H1 (cell line): ENCODE results near the gene BAZ1B. TPM values are rescaled to one million over a fixed set of nuclear protein-coding genes. Genes with fewer than 3 reads are reported as not detected.

Experiments used
- CTCF ChIA-PET: fragments of 300-600 bp; sonication (Branson Sonifier 250); formaldehyde crosslinking; loops from one replicate; lab custom pipeline; 2021; ENCODE audit not compliant: partially characterized antibody; lab: Charles Lee
- POLR2A ChIA-PET: fragments of 300-600 bp; sonication (Branson Sonifier 250); formaldehyde crosslinking; loops from one replicate; lab custom pipeline; 2021; ENCODE audit warnings: inconsistent platforms; ENCODE audit not compliant: partially characterized antibody; lab: Charles Lee
- DNase-seq, 2 experiments: peaks; one replicate each; pipeline versions ENCODE4 v3.0.0 to v3.0.0-alpha.2; 2010 to 2022; ENCODE audit warnings: low spot score in 2 of 2, low read depth in 1 of 2, mixed read lengths in 1 of 2
- FAIRE-seq: peaks from 2 replicates; lab custom pipeline; 2011; peaks lifted over from hg19 to GRCh38; lab: Jason Lieb, UNC
- H2AFZ ChIP-seq: 2 replicates; pipeline ENCODE4 v1.8.1; 2012; ENCODE audit warnings: low read length, inconsistent platforms
- H2AK5ac ChIP-seq: 2 replicates; pipeline ENCODE4 v1.6.1; 2013; ENCODE audit warnings: low read depth, low read length
- H2BK120ac ChIP-seq: replicated peaks from 2 replicates; pipeline ENCODE3; 2013; ENCODE audit warnings: low read depth, low read length, inconsistent platforms
- H2BK12ac ChIP-seq: 2 replicates; pipeline ENCODE4 v1.6.1; 2013; ENCODE audit warnings: low read depth, low read length
- H2BK15ac ChIP-seq: 2 replicates; pipeline ENCODE4 v1.6.1; 2013; ENCODE audit warnings: low read length
- H2BK20ac ChIP-seq: 2 replicates; pipeline ENCODE4 v1.6.1; 2013; ENCODE audit warnings: low read length
- H2BK5ac ChIP-seq: 2 replicates; pipeline ENCODE4 v1.6.1; 2013; ENCODE audit warnings: low read depth, low read length
- H3K14ac ChIP-seq: 2 replicates; pipeline ENCODE4 v1.6.1; 2013; ENCODE audit warnings: inconsistent platforms; ENCODE audit not compliant: insufficient read length
- H3K18ac ChIP-seq: 2 replicates; pipeline ENCODE4 v1.6.1; 2013; ENCODE audit warnings: low read length; ENCODE audit errors: extremely low read depth
- H3K23ac ChIP-seq: 2 replicates; pipeline ENCODE4 v1.6.1; 2013; ENCODE audit warnings: inconsistent platforms; ENCODE audit not compliant: insufficient read length
- H3K23me2 ChIP-seq: 2 replicates; pipeline ENCODE4 v1.6.1; 2013; ENCODE audit warnings: low read depth, low read length
- H3K27ac ChIP-seq: 2 replicates; pipeline ENCODE4 v1.6.1; 2011; ENCODE audit warnings: low read depth, low read length, inconsistent platforms
- H3K27me3 ChIP-seq, 4 experiments: replicated peaks in 1 of 4; 1 replicate in 1 of 4; 2 replicates in 3 of 4; pipeline versions ENCODE4 v1.6.1 to v1.8.1; 2011 to 2013; ENCODE audit warnings: low read length in 3 of 4, mild to moderate bottlenecking in 3 of 4, inconsistent platforms in 2 of 4, mixed read lengths in 2 of 4, moderate library complexity in 1 of 4; ENCODE audit not compliant: control insufficient read depth in 3 of 4, insufficient read depth in 3 of 4; ENCODE audit errors: extremely low read depth in 1 of 4
- H3K36me3 ChIP-seq, 4 experiments: 2 replicates each; pipeline versions ENCODE4 v1.6.1 to v1.8.1; 2011 to 2013; ENCODE audit warnings: mild to moderate bottlenecking in 4 of 4, low read length in 3 of 4, moderate library complexity in 2 of 4, control low read depth in 1 of 4, inconsistent platforms in 1 of 4; ENCODE audit not compliant: insufficient read depth in 4 of 4, control insufficient read depth in 2 of 4
- H3K4ac ChIP-seq: replicated peaks from 2 replicates; pipeline ENCODE3; 2013; ENCODE audit warnings: low read length, low read depth, mixed read lengths, inconsistent platforms; ENCODE audit not compliant: insufficient read length
- H3K4me1 ChIP-seq, 4 experiments: replicated peaks in 1 of 4; 1 replicate in 1 of 4; 2 replicates in 3 of 4; pipeline versions ENCODE4 v1.6.1 to v1.8.1; 2011 to 2013; ENCODE audit warnings: low read length in 3 of 4, inconsistent platforms in 2 of 4, mixed read lengths in 1 of 4; ENCODE audit not compliant: insufficient read depth in 4 of 4, control insufficient read depth in 3 of 4
- H3K4me2 ChIP-seq, 2 experiments: 2 replicates each; pipeline versions ENCODE4 v1.6.1 to v1.8.1; 2011 to 2013; ENCODE audit warnings: low read depth in 2 of 2, low read length in 2 of 2, control low read depth in 1 of 2, inconsistent platforms in 1 of 2, mild to moderate bottlenecking in 1 of 2; ENCODE audit not compliant: insufficient read depth in 1 of 2
- H3K4me3 ChIP-seq, 4 experiments: fragments of 200-600, 300-600 bp in 1 of 4; sonication (generic), shearing (Covaris generic), sonication (Bioruptor Twin) in 1 of 4; 2 replicates each; pipeline versions ENCODE4 v1.5.1 to v1.8.1; 2011 to 2016; ENCODE audit warnings: low read length in 4 of 4, low read depth in 3 of 4, control low read depth in 2 of 4, inconsistent platforms in 2 of 4, mild to moderate bottlenecking in 2 of 4, mixed read lengths in 1 of 4, moderate library complexity in 1 of 4; ENCODE audit not compliant: insufficient read depth in 2 of 4; ENCODE audit errors: extremely low read depth in 1 of 4
- H3K56ac ChIP-seq: replicated peaks from 2 replicates; pipeline ENCODE3; 2013; ENCODE audit warnings: low read depth, mild to moderate bottlenecking, mixed read lengths, low read length, inconsistent platforms; ENCODE audit not compliant: insufficient read length
- H3K79me1 ChIP-seq: 2 replicates; pipeline ENCODE4 v1.6.1; 2013; ENCODE audit warnings: low read depth, low read length, control low read depth
- H3K79me2 ChIP-seq, 2 experiments: 2 replicates each; pipeline versions ENCODE4 v1.6.1 to v1.8.1; 2012 to 2013; ENCODE audit warnings: low read length in 2 of 2, mild to moderate bottlenecking in 2 of 2, inconsistent platforms in 1 of 2; ENCODE audit not compliant: insufficient read depth in 2 of 2, control insufficient read depth in 1 of 2
- H3K9ac ChIP-seq, 4 experiments: replicated peaks in 1 of 4; 1 replicate in 1 of 4; 2 replicates in 3 of 4; pipeline versions ENCODE4 v1.6.1 to v1.8.1; 2011 to 2013; ENCODE audit warnings: low read depth in 3 of 4, low read length in 3 of 4, control low read depth in 2 of 4, mild to moderate bottlenecking in 2 of 4, moderate library complexity in 2 of 4, inconsistent platforms in 1 of 4; ENCODE audit errors: extremely low read depth in 1 of 4
- H3K9me3 ChIP-seq, 2 experiments: 2 replicates each; pipeline versions ENCODE4 v1.6.1 to v1.8.1; 2012 to 2013; ENCODE audit warnings: mild to moderate bottlenecking in 2 of 2, moderate library complexity in 2 of 2, control low read depth in 1 of 2, inconsistent platforms in 1 of 2, low read depth in 1 of 2, low read length in 1 of 2, mixed read lengths in 1 of 2; ENCODE audit not compliant: insufficient read depth in 2 of 2
- H4K20me1 ChIP-seq, 2 experiments: replicated peaks in 1 of 2; 2 replicates each; pipeline versions ENCODE3 to v1.8.1; 2011 to 2013; ENCODE audit warnings: inconsistent platforms in 2 of 2, low read length in 2 of 2, mild to moderate bottlenecking in 1 of 2; ENCODE audit not compliant: insufficient read depth in 2 of 2, control insufficient read depth in 1 of 2
- H4K5ac ChIP-seq: 2 replicates; pipeline ENCODE4 v1.6.1; 2013; ENCODE audit warnings: low read length, low read depth, mixed read lengths, inconsistent platforms; ENCODE audit not compliant: insufficient read length
- H4K8ac ChIP-seq: 2 replicates; pipeline ENCODE4 v1.8.0; 2013; ENCODE audit warnings: mild to moderate bottlenecking, moderate library complexity, low read length, inconsistent platforms; ENCODE audit not compliant: insufficient read depth; ENCODE audit errors: extremely low read depth
- H4K91ac ChIP-seq: replicated peaks from 2 replicates; pipeline ENCODE3; 2013; ENCODE audit warnings: low read length, mixed read lengths, inconsistent platforms; ENCODE audit not compliant: insufficient read length
- BRCA1 ChIP-seq: IDR thresholded peaks from 2 replicates; pipeline ENCODE4 v1.6.1; 2012; ENCODE audit warnings: low read depth, low read length, improper control_type of control experiment
- FOSL1 ChIP-seq: IDR thresholded peaks from 2 replicates; pipeline ENCODE4 v1.6.1; 2011; ENCODE audit warnings: mild to moderate bottlenecking, low read depth, low read length, moderate library complexity; ENCODE audit not compliant: insufficient read depth
- HDAC6 ChIP-seq: IDR thresholded peaks from one replicate; pipeline ENCODE4 v1.7.1; 2012; ENCODE audit warnings: low read depth, mild to moderate bottlenecking, inconsistent platforms, low read length, moderate library complexity
- JUND ChIP-seq: IDR thresholded peaks from 2 replicates; pipeline ENCODE4 v1.6.1; 2011; ENCODE audit warnings: mild to moderate bottlenecking, improper control_type of control experiment, low read length
- POLR2A ChIP-seq, 2 experiments: IDR thresholded peaks; 1 replicate in 1 of 2; 2 replicates in 1 of 2; pipeline ENCODE4 v1.6.1; 2011; ENCODE audit warnings: low read depth in 2 of 2, low read length in 2 of 2, mild to moderate bottlenecking in 2 of 2; ENCODE audit errors: control extremely low read depth in 1 of 2
- POLR2AphosphoS5 ChIP-seq: IDR thresholded peaks from 2 replicates; pipeline ENCODE4 v1.6.1; 2011; ENCODE audit warnings: low read depth, low read length
- RAD21 ChIP-seq, 2 experiments: IDR thresholded peaks in 1 of 2; conservative IDR thresholded peaks in 1 of 2; 2 replicates each; pipeline ENCODE4 v1.6.1; 2011; ENCODE audit warnings: low read depth in 2 of 2, low read length in 2 of 2, improper control_type of control experiment in 1 of 2, inconsistent platforms in 1 of 2, mild to moderate bottlenecking in 1 of 2, moderate library complexity in 1 of 2
- RBBP5 ChIP-seq: IDR thresholded peaks from 2 replicates; pipeline ENCODE4 v1.7.1; 2012; ENCODE audit warnings: low read depth, mild to moderate bottlenecking, inconsistent platforms, low read length, moderate library complexity, borderline replicate concordance
- RNF2 ChIP-seq: fragments of 200-900, 300-1000 bp; sonication (generic); IDR thresholded peaks from 2 replicates; pipeline ENCODE4 v1.7.1; 2016; ENCODE audit warnings: borderline replicate concordance, low read depth, mild to moderate bottlenecking, antibody characterized with exemption, low read length; ENCODE audit not compliant: poor library complexity, severe bottlenecking; ENCODE audit errors: missing control alignments
- USF2 ChIP-seq: IDR thresholded peaks from 2 replicates; pipeline ENCODE4 v1.6.1; 2011; ENCODE audit warnings: low read length, improper control_type of control experiment
- YY1 ChIP-seq: IDR thresholded peaks from 2 replicates; pipeline ENCODE4 v1.6.1; 2011; ENCODE audit warnings: low read depth, mild to moderate bottlenecking, low read length
- polyA plus RNA-seq, 7 experiments: library from polyadenylated mRNA; depleted of rRNA in 3 of 7; stranded (reverse) in 5 of 7; unstranded in 2 of 7; fragments of >200 nt in 5 of 7; fragments of 200-250 nt in 2 of 7; gene quantifications; 1 replicate in 5 of 7; 2 replicates in 1 of 7; 4 replicates in 1 of 7; pipeline versions ENCODE4 v1.2.1 to v1.2.3, GENCODE V29; 2011 to 2013; ENCODE audit warnings: missing spikeins in 2 of 7, mixed read lengths in 2 of 7
- total RNA-seq: library from RNA; stranded (reverse); fragmentation: NEBNext Ultra II Directional; extraction: Animal tissue kit (Norgen Biotek cat#: 25700); gene quantifications from 2 replicates; pipeline ENCODE4 v1.2.1, GENCODE V29; 2021

BAZ1B gene
- total and polyA plus RNA-seq, 2 of the 8 experiments (the other 6 are each of a cell fraction or from before 2014, with no cell fraction given), result 21.0 to 86.8 TPM

- Histone ChIP-seq H2AK5ac (no peak overlapping the region), H3K9me3 (no peaks in the 10 kb centered on the region), H3K14ac (no peak overlapping the region), H3K18ac (no peak overlapping the region), H3K23ac (no peak overlapping the region), H3K79me2 (peaks cover 0 to 41% of the 10 kb centered on the region in 2 experiments; a peak in 2 of 4 replicates), H3K79me1 (peaks cover 2% of the 10 kb centered on the region; the same call in 1 of the 2 replicates), H3K4ac (no peak overlapping the region), H2BK5ac (no peak overlapping the region), H4K20me1 (peaks cover 2 to 3% of the 10 kb centered on the region in 2 experiments), H3K4me1 (no peaks in the 10 kb centered on the region), H2BK120ac (no peak overlapping the region), H3K9ac (no peak overlapping the region), H4K8ac (no peak overlapping the region), H2BK20ac (no peak overlapping the region), H3K56ac (no peak overlapping the region), H2AFZ (no peak overlapping the region), H3K27ac (no peak overlapping the region), H3K4me2 (no peak overlapping the region), H3K23me2 (no peaks in the 10 kb centered on the region), H4K91ac (no peak overlapping the region), H3K27me3 (no peaks in the 10 kb centered on the region), H2BK12ac (no peak overlapping the region), H2BK15ac (no peak overlapping the region), H3K4me3 (no peak overlapping the region), H3K36me3 (peaks cover 19 to 86% (median 59%) of the 10 kb centered on the region in 4 experiments), H4K5ac (no peak overlapping the region)
- ChIA-PET CTCF (interaction anchor here (1.1 kb wide), 2 partner anchors 12 to 28 kb away, joined by 3 read pairs; no protein-coding TSS in a partner anchor), POLR2A (interaction anchor here (1.0 to 1.4 kb wide), 3 partner anchors 8 to 31 kb away, joined by 3 read pairs; no protein-coding TSS in a partner anchor)
- no peak for TF ChIP-seq RAD21 (IDR thresholded peaks at IDR 0.05 in 1 of 2, conservative IDR thresholded peaks at IDR 0.05 in 1 of 2; ENCODE audit: low read depth in 2 of 2, low read length in 2 of 2)
- no peak for TF ChIP-seq RBBP5
- TF ChIP-seq JUND, result no peak
- TF ChIP-seq RNF2, result no peak
- no peak for TF ChIP-seq HDAC6
- no peak for TF ChIP-seq BRCA1
- no peak for TF ChIP-seq YY1
- no peak for TF ChIP-seq POLR2A (IDR thresholded peaks at IDR 0.05; ENCODE audit: control extremely low read depth in 1 of 2, low read depth in 2 of 2, low read length in 2 of 2)
- TF ChIP-seq POLR2AphosphoS5, result no peak
- no peak for TF ChIP-seq FOSL1
- TF ChIP-seq USF2, result no peak
- DNase-seq (no peak), FAIRE-seq (no peak)
These were observed 32.1 kb downstream of the BAZ1B start for GRCh38 chr7:73489976-73490375.
